Hepatocyte (in vitro differentiated cells): ENCODE data around the gene RAD9A. TPM values are rescaled to one million over a fixed set of nuclear protein-coding genes. Genes with fewer than 3 reads are reported as not detected.

ENCODE experiments used
- DNase-seq: peaks from one replicate; pipeline ENCODE4 v3.0.0-alpha.2; 2016; ENCODE audit warnings: low spot score
- H2AFZ ChIP-seq: fragments of 200-600 bp; sonication (generic); 2 replicates; pipeline ENCODE4 v1.6.0; 2016; ENCODE audit warnings: antibody characterized with exemption, mild to moderate bottlenecking
- H3K27ac ChIP-seq: fragments of 200-600 bp; sonication (generic); 2 replicates; pipeline ENCODE4 v1.5.1; 2016; ENCODE audit warnings: mild to moderate bottlenecking
- H3K27me3 ChIP-seq: fragments of 200-600 bp; sonication (generic); 2 replicates; pipeline ENCODE4 v1.6.1; 2016
- H3K36me3 ChIP-seq: fragments of 200-600 bp; sonication (generic); replicated peaks from 2 replicates; pipeline ENCODE4 v1.5.1; 2016; ENCODE audit warnings: low read depth; ENCODE audit not compliant: insufficient read depth
- H3K4me1 ChIP-seq: fragments of 200-600 bp; sonication (generic); 2 replicates; pipeline ENCODE4 v1.5.1; 2016; ENCODE audit warnings: mild to moderate bottlenecking, moderate library complexity; ENCODE audit not compliant: insufficient read depth
- H3K4me2 ChIP-seq: fragments of 200-600 bp; sonication (generic); 2 replicates; pipeline ENCODE4 v1.6.0; 2016
- H3K4me3 ChIP-seq: fragments of 200-600 bp; sonication (generic); 2 replicates; pipeline ENCODE4 v1.5.1; 2016; ENCODE audit warnings: mild to moderate bottlenecking
- H3K79me2 ChIP-seq: fragments of 200-600 bp; sonication (generic); 2 replicates; pipeline ENCODE4 v1.6.0; 2017; ENCODE audit warnings: mild to moderate bottlenecking
- H3K9me2 ChIP-seq: fragments of 200-600 bp; sonication (generic); replicated peaks from 2 replicates; pipeline ENCODE4 v1.6.0; 2017; ENCODE audit warnings: mild to moderate bottlenecking; ENCODE audit not compliant: insufficient read depth
- H3K9me3 ChIP-seq: fragments of 200-600 bp; sonication (generic); 2 replicates; pipeline ENCODE4 v1.5.1; 2016; ENCODE audit warnings: low read depth, mild to moderate bottlenecking
- H4K20me1 ChIP-seq: fragments of 200-600 bp; sonication (generic); 2 replicates; pipeline ENCODE4 v1.6.0; 2016; ENCODE audit warnings: mild to moderate bottlenecking; ENCODE audit not compliant: insufficient read depth, poor library complexity, severe bottlenecking
- CTCF ChIP-seq: fragments of 200-600 bp; sonication (generic); IDR thresholded peaks from 2 replicates; pipeline ENCODE4 v1.5.1; 2016; ENCODE audit warnings: antibody characterized with exemption, mild to moderate bottlenecking; ENCODE audit not compliant: poor library complexity
- EZH2 ChIP-seq: fragments of 200-600 bp; sonication (generic); IDR thresholded peaks from 2 replicates; pipeline ENCODE4 v1.6.1; 2016; ENCODE audit warnings: antibody characterized with exemption, mild to moderate bottlenecking, borderline replicate concordance
- EZH2phosphoT487 ChIP-seq: fragments of 200-600 bp; sonication (generic); IDR thresholded peaks from one replicate; pipeline ENCODE4 v1.6.1; 2018; ENCODE audit warnings: antibody characterized with exemption, mild to moderate bottlenecking, low read depth, moderate library complexity; ENCODE audit not compliant: unreplicated experiment, severe bottlenecking
- WGBS: methylation state at CpG from one replicate; pipeline ENCODE4 v1.1.6; 2016; ENCODE audit warnings: low lambda C conversion rate; ENCODE audit errors: missing lambda C conversion rate; 5-methylcytosine and 5-hydroxymethylcytosine counted together
- polyA plus RNA-seq: library from polyadenylated mRNA; unstranded; fragments of >200 nt; fragmentation: Nextera tagmentation; extraction: Ambion mirVana; gene quantifications from 2 replicates; pipeline ENCODE4 v1.2.1, GENCODE V29; 2016
- total RNA-seq: library from RNA; depleted of rRNA; stranded (reverse); fragments of >200 nt; gene quantifications from 2 replicates; pipeline ENCODE4 v1.2.3, GENCODE V29; 2014

Gene RAD9A
- total and polyA plus RNA-seq, 2 experiments from 2014 or later = 20.2 to 24.0 TPM

GRCh38 chr11:67395555-67396258, 3.9 kb downstream of the RAD9A start:
- no peaks in the 10 kb centered on the region for H3K27me3 ChIP-seq
- no peaks in the 10 kb centered on the region for H3K9me2 ChIP-seq
- no peak overlapping the region for H2AFZ ChIP-seq
- no peak overlapping the region for H3K4me3 ChIP-seq
- no peak for DNase-seq
- H3K4me1 ChIP-seq = peaks cover 11% of the 10 kb centered on the region
- H3K9me3 ChIP-seq = no peaks in the 10 kb centered on the region
- H3K36me3 ChIP-seq = no peaks in the 10 kb centered on the region
- H3K79me2 ChIP-seq = peaks cover 27% of the 10 kb centered on the region
- H3K27ac ChIP-seq = no peak overlapping the region
- TF ChIP-seq EZH2 (no peak), EZH2phosphoT487 (no peak), CTCF (no peak)
- WGBS = 96% methylated on average over 19 of the region's 19 CpGs
- H4K20me1 ChIP-seq = peaks cover 9% of the 10 kb centered on the region
- no peak overlapping the region for H3K4me2 ChIP-seq

GRCh38 chr11:67396259-67396581, 4.4 kb downstream of the RAD9A start:
- Histone ChIP-seq H3K4me1 (peaks cover 9% of the 10 kb centered on the region), H3K27ac (no peak overlapping the region), H3K36me3 (no peaks in the 10 kb centered on the region), H3K9me3 (no peaks in the 10 kb centered on the region), H3K27me3 (no peaks in the 10 kb centered on the region), H3K9me2 (no peaks in the 10 kb centered on the region), H4K20me1 (peaks cover 11% of the 10 kb centered on the region), H3K79me2 (peaks cover 28% of the 10 kb centered on the region), H3K4me3 (no peak overlapping the region), H3K4me2 (no peak overlapping the region), H2AFZ (no peak overlapping the region)
- no peak for DNase-seq
- 94% methylated on average over 7 of the region's 7 CpGs for WGBS
- TF ChIP-seq EZH2phosphoT487 = no peak
- no peak for TF ChIP-seq CTCF
- TF ChIP-seq EZH2 = no peak

- Histone ChIP-seq H3K4me3 (no peak overlapping the region), H3K27ac (no peak overlapping the region), H2AFZ (no peak overlapping the region), H3K4me2 (no peak overlapping the region), H3K4me1 (peaks cover 9% of the 10 kb centered on the region), H3K9me3 (no peaks in the 10 kb centered on the region), H3K9me2 (no peaks in the 10 kb centered on the region), H3K27me3 (no peaks in the 10 kb centered on the region), H4K20me1 (peaks cover 11% of the 10 kb centered on the region), H3K36me3 (no peaks in the 10 kb centered on the region), H3K79me2 (peaks cover 30% of the 10 kb centered on the region)
- TF ChIP-seq CTCF = no peak
- no peak for TF ChIP-seq EZH2
- TF ChIP-seq EZH2phosphoT487 = no peak
- DNase-seq = no peak
- 76% methylated on average over 13 of the region's 13 CpGs for WGBS
These were observed 5.0 kb downstream of the RAD9A start for GRCh38 chr11:67396587-67397389.
